ENCODE measurements around the gene GPR62.

GPR62 gene

DNA sequence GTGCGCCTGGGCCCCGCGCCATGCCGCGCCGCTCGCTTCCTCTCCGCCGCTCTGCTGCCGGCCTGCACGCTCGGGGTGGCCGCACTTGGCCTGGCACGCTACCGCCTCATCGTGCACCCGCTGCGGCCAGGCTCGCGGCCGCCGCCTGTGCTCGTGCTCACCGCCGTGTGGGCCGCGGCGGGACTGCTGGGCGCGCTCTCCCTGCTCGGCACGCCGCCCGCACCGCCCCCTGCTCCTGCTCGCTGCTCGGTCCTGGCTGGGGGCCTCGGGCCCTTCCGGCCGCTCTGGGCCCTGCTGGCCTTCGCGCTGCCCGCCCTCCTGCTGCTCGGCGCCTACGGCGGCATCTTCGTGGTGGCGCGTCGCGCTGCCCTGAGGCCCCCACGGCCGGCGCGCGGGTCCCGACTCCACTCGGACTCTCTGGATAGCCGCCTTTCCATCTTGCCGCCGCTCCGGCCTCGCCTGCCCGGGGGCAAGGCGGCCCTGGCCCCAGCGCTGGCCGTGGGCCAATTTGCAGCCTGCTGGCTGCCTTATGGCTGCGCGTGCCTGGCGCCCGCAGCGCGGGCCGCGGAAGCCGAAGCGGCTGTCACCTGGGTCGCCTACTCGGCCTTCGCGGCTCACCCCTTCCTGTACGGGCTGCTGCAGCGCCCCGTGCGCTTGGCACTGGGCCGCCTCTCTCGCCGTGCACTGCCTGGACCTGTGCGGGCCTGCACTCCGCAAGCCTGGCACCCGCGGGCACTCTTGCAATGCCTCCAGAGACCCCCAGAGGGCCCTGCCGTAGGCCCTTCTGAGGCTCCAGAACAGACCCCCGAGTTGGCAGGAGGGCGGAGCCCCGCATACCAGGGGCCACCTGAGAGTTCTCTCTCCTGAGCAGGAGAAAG, 951 bp downstream of the GPR62 start:
- no peak for DNase-seq

GRCh38 chr3:51957520-51958205, 2.5 kb downstream of the GPR62 start:
- DNase-seq = no peak

DNA sequence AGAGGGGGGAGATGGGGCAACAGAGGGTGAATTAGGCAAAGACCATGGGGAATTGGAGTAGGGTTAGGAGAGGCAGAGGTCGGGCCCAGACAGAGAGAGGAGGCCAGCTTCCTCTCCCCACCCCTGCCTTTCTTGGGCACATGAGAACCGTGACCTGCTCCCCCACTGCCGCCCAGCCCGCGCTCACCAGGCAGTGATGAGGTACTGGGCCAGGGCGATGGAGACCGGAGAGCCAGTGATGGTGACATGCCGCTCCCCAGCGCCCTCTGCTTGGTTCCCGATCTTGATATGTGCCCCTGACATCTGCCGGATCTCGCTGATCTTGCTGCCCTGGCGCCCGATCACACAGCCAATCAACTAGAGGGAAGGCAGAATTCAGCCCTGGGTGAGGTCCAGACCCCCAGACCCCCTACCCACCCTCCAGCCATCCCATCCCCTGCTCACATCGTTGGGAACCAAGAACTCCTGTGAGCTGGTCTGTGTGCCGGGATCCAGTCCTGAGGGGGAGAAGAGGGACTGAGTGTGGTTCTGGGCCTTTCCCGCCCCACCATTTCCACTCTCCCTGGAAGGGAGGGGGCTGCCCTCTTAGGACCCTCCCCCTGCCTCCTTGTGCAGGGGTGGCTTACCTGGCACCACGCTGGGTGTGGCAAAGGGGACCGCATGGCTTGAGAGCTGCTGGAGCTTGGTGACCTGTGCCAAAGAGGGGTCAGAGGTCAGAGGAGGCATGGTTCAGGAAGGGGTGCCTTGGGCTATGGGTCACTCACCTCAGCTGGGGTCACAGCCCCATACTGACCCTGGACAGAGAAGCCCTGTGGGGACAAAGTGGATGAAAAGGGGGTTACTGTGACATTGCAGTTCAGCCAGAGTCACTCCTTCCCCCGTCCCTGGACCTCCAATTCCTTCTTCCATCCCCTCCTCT, 3.7 kb downstream of the GPR62 start:
- no peak for DNase-seq

GRCh38 chr3:51959651-51960050, 4.5 kb downstream of the GPR62 start:
- no peak for DNase-seq

GRCh38 chr3:51960386-51960785, 5.2 kb downstream of the GPR62 start:
- no peak for DNase-seq

GRCh38 chr3:51961011-51961410, 5.8 kb downstream of the GPR62 start:
- DNase-seq = no peak

GRCh38 chr3:51961602-51962569, 6.7 kb downstream of the GPR62 start:
- DNase-seq = no peak

DNA sequence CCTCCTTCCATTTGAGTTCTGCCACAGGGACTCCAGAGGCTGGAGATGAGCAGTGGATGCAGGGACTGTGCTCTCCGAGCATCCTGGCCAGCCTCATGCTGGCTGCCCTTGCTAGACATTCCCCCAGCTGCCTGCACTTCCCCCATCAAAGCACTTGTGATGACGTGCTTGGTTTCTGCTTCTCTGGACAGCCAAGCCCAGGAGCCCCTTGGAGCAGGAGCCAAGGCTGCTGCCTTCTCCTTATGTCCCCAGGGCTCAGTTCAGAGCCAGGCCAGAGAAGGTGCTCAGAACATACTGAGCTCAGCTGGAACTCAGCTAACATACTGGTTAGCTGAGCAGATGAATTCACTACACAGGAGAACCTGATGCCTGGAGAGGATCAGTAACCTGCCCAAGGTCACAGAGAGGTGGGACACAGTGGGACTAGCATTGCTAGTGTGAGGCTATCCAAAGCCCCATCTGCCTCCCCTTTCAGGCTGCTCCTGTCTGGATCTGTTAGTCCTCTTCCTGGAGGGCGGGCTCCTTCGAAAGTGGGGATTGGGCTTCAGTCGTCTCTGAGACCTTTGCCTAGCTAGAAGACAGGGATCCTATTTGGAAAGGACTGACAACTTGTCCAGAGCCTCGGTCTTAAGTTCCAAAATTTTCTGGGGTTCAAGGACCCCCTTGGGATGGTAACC, 7.8 kb downstream of the GPR62 start:
- peak in 1 of 2 experiments; percentile 31 for DNase-seq

DNA sequence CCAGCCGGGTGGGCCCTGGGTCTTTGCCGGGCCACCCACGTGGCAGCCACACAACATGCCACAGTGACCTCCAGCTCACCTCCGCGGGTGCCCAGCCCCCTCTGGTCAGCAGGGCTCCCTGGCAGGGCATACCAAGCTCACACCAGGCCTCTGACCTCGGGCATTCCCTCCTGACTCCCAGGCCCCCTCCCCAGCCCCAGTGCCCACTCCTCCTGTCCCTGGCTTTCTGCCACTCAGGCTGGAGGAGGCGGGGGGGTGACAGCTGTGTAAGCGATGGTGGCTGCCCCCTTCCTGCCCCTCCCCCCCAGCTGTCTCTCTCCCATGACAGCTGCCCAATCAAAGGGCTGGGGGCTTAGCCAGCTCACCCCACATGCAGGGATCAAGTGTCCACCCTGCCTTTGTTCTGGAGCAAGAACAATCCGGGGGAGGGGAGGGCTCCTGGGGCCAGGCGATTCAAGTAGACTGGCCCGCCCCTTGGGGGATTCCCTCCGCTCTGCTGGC, 8.8 kb downstream of the GPR62 start:
- no peak for DNase-seq

DNA sequence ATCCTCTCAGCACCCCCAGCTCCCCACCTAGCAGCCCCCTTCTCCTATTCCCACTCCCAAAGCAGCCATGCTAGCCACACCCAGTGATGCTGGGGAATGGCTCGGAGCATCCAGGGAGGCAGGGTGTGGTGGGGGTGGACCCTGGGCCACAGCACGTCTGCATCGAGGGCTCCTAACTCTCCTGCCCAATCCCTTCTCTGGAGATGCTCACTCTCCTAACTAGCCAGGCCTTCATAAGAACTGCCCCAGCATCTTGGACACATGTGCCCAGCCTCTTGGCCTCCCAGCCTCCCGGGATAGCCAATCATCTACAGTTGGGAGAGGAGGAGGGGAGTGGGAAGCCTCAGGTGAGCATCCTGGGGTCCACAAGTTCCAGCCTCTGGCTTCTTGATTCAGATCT, 9.3 kb downstream of the GPR62 start:
- DNase-seq = no peak

GRCh38 chr3:51966016-51966415, 10.8 kb downstream of the GPR62 start:
- no peak for DNase-seq

- no peak for DNase-seq
Observed at GRCh38 chr3:51966486-51966885, 11.3 kb downstream of the GPR62 start.

DNA sequence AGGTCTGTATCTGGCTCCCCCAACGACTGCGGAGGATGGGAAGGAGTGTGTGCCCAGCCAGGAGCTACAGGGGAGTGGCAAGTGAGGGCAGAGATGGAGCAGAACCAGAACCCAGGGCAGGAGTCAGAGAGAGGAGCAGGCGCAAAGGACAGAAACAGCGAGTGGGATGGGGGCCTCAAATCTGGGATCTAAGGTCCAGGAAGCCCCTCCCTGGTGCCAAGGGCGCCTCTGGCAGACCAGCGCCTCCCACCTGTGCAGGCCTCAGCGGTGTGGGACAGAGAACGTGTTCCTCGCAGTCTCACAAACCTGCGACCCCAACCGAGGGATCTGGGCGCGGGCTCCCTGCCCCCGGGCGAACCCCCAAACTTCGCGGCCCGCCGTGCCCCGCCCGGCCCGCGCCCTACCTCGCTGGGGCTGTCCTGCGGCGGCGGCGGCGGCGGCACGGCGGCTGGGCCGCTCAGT, 11.8 kb downstream of the GPR62 start:
- no peak for DNase-seq

DNA sequence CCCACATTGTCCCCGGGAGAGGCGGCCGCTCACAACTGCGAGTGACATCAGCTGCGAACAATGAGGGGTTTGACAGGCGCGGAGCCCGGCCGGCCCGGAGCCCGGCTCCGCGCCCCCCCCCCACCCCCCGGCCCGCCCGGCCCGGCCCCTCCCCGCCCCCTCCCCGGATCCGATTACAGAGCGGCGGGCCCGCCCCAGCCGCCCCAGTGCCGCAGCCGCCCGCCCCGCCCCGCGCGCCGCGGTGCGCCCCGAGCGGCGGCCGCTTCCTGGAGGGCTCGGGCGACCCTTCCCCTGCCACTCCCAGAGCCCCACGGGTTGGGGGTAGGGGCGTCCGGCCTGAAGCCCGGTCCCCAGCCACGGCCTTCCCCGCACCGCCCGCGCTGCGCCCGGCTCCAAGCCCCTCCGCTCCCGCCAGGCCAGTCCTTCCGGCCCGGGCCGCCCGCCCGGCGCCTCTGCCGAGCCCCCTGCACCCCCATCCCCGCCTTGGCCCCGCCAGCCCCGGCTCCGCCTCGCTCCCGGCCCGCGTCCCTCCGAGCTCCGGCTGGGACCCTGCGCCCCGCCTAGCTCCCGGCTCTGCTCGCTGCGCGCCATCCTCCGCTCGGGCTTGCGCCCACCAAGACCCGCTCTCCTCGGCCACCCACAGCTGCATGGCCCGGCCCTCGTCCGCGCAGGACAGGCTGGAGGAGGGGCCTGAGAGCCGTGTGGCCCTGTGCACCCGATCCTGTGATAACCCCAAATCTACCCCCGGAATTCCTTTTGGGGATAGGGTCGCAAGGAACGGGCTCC, 12.4 kb downstream of the GPR62 start, which contains the start of gene PCBP4:
Gene PCBP4 (minus strand): TSS at position 71 of the 786 bp plus-strand sequence. CDS start 6,214 bp downstream, outside the sequence.
- DNase-seq = peak in 1 of 2 experiments; percentile 31

DNA sequence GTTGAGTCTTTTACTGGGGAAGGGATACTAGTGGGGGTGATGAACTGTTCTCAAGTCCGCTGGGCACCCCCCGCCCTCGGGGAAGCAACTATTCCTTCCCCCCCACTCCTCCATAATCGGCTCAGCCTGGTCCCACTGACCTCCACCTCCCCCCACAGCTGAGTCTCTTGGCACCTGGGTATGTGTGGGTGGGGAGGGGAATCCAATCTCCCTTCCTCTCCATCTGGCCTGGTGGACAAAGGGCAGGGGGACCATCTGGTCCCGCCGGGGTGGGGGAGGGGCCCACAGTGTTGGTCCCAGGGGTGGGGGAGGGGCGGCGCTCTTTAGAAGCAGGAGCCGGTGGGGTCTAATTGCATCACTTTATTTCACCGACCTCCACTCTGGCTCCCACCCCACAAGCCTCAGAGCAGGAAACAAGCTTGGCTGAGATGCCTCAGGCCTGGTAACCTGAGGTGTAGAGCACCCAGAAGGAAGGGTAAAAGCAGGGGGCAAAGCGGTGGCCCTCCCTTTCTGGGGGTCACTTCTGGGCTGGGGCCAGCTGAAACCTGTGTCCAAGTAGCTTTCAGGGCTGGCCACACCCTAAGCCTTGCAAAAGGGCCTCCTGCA, 13.1 kb downstream of the GPR62 start:
- DNase-seq = peak in 1 of 2 experiments; percentile 38

- DNase-seq = no peak
Observed at GRCh38 chr3:51968883-51969678, 13.9 kb downstream of the GPR62 start.

GRCh38 chr3:51969841-51970240, 14.7 kb downstream of the GPR62 start:
- peak in 1 of 2 experiments; percentile 15 for DNase-seq

DNA sequence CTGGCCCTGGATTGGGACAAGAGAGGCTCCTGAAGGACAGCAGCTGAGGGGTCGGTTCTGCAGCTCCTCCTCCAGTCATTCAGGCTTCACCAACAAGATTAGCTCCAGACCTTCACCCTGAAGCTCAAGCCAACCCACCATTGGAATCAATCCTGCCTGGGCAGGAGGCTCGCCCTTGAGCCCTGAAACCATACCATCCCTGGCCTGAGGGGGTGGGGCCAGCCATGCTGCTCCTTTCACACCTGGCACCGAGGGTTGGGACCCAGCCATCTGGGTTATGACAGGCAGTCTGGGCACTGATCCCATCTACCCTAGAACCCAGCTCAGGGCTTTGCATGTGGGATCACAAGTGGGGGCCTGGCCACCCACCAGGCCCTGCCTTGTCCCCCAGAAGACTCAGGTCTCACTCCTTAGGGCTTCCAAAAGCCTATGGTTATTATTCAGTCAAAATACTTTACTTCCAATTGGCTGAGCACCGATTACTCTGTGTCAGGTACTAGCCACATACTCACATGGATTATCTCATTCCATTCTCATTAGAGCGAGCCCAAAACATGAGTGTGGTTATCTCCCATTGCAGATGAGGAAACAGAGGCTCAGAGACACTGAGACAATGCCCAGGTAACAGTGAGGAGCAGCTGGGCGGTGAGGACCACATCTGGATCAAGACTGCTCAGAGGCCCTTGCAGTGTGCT, 15.6 kb downstream of the GPR62 start:
- peak in 1 of 2 experiments; percentile 23 for DNase-seq
